GM12875 (cell line): ENCODE results near the gene PDE11A.
A peak's percentile ranks its signal among the peaks of the same experiment; 100 is the strongest.

ENCODE experiments used
- H3K4me3 ChIP-seq: one replicate; pipeline ENCODE4 v1.5.1; 2011; ENCODE audit warnings: low read depth, low read length, control low read depth
- CTCF ChIP-seq: IDR thresholded peaks from 2 replicates; pipeline ENCODE4 v1.5.1; 2011; ENCODE audit warnings: low read depth, mild to moderate bottlenecking, control low read depth, inconsistent platforms, low read length, moderate library complexity, borderline replicate concordance; ENCODE audit not compliant: insufficient read depth

PDE11A gene

GRCh38 chr2:177759443-177759842 lies 313.1 kb downstream of the PDE11A start:
- H3K4me3 ChIP-seq = no peak overlapping the region
- no peak for TF ChIP-seq CTCF

DNA sequence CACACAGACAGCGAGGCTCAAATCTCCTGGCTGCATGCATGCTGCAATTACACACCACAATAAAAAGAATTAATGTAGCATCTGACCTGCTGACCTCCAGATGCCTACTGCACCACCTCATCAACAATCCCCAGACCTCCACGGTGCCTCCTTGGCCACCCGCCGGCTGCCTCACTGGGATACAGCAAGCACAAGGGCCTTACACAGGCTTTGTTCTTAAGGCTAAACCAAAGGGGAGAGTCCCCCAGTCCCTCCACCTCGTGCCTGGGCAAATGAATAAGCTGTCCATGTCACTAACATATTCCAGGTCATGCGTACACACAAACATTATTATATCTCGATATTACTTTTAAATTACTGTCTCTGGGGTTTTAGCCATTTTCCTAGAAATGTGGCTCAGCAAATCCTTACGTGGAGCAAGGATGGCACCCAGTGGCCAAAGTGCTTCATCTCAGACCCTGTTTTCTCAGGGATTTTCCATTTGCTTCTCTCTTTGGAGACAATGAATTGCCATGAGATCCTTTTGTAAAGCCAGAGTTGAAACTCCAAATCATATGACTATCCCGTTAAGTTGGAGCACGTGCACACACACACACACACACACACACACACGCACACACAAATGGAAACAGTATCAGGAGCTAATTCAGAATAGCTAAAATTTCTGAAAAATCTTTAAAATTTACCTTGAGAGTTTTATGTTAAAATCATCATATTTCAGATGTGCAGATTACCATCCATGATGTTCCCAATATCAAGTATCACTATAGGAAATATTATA lies 313.8 kb downstream of the PDE11A start:
- TF ChIP-seq CTCF = peak; percentile 20; the same call in 1 of the 2 replicates
- H3K4me3 ChIP-seq = no peak overlapping the region

DNA sequence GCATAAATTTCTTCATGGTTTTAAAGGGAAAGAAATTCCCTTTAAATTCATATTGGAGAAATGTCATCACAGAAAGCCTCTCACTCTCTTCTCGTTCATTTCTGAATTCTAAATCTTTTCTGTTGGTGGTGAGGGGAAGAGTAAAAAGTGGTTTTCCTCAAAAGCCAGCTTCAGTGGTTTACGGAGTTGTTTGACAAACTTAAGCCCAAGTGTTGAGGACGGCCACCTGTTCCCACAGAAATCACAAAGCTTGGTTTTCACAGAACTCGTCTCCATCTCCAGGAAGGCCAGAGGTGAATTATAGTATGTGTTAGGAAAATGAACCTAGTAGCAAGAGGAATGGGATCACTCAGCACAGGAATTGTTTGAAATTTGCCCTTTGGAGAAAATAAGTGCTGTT lies 316.2 kb downstream of the PDE11A start:
- TF ChIP-seq CTCF = no peak
- H3K4me3 ChIP-seq = no peak overlapping the region

GRCh38 chr2:177754492-177754873 lies 318.1 kb downstream of the PDE11A start:
- no peak for TF ChIP-seq CTCF
- no peak overlapping the region for H3K4me3 ChIP-seq

DNA sequence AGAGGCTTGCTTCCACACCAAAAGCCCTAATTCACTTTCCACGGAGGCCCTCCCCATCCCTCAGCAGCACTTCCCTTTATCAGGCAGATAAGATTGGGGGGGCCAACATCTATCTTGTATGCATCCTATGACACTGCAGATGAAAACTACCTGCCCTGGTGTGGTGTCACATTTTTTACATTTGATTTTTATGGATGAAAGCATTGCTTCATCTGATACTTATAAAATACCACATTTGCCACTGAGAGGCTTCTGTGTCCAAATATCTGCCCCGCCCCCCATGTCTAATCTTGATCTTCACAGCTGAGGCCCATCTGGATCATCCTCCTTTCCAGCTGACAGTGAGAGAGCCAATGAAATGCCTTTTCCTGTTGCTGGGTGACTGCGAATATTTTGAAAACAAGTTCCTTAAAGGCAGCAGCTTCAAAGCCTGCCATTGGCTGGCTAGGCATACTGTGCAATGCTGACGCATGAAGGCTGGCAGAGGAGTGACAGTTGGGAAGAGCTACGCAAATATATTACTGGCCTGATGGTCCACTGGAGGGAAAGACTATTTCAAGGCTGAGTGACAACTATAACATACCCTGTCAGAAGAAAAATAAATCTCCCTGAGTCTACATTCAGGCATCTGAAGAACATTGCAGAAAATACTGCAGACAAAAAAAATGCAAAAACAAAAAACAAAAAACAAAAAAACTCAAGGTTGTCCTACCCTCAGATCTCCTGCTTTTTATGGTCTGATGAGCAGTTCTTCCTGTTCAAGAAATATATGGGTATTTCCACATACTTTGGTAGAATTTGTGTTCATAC lies 318.7 kb downstream of the PDE11A start:
- TF ChIP-seq CTCF = no peak

GRCh38 chr2:177748360-177748759 lies 324.2 kb downstream of the PDE11A start:
- no peak overlapping the region for H3K4me3 ChIP-seq
- no peak for TF ChIP-seq CTCF

More for the DNA sequence above, 318.7 kb downstream of the PDE11A start:
- H3K4me3 ChIP-seq = no peak overlapping the region
